HG03196 (cell line): ENCODE data around the gene KCNK7.

Source experiments
- ATAC-seq: cut with Tn5 transposase; IDR thresholded peaks from one replicate; pipeline ENCODE4 v1.9.1; 2021; ENCODE audit not compliant: unreplicated experiment

The KCNK7 gene

DNA sequence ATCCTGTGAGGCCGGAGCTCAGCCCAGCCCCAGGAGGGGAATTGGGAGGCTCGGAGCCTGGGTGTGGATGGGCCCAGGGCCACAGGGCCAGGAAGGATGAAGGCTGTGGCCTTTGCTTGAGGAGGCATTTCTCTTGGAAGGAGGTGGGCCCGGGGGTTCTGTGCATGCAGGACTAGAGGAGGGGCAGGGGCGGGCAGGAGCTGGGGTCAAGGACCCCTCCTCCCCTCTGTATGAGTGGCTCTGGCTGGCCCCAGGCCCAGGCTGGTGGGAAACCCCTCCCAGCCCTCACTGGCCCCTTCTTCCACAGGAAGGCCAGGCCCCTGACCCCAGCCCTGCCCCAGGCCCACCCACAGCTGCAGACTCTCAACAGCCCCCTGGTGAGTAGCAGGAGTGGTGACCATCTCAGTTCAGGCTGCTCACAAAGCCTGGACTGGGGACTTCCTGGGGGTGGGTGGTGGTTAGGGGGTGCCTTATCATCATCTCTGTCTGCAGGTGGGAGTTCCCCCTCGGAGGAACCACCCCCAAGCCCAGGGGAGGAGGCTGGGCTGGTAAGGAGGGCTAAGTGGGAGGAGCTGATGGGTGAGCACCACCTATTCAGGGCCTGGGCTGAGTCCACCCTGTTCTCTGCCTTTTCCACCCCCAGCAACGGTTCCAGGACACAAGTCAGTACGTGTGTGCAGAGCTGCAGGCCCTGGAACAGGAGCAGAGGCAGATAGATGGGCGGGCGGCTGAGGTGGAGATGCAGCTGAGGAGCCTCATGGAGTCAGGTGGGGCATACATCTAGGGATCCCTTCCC, 6.0 kb downstream of the KCNK7 start:
- no peak for ATAC-seq

DNA sequence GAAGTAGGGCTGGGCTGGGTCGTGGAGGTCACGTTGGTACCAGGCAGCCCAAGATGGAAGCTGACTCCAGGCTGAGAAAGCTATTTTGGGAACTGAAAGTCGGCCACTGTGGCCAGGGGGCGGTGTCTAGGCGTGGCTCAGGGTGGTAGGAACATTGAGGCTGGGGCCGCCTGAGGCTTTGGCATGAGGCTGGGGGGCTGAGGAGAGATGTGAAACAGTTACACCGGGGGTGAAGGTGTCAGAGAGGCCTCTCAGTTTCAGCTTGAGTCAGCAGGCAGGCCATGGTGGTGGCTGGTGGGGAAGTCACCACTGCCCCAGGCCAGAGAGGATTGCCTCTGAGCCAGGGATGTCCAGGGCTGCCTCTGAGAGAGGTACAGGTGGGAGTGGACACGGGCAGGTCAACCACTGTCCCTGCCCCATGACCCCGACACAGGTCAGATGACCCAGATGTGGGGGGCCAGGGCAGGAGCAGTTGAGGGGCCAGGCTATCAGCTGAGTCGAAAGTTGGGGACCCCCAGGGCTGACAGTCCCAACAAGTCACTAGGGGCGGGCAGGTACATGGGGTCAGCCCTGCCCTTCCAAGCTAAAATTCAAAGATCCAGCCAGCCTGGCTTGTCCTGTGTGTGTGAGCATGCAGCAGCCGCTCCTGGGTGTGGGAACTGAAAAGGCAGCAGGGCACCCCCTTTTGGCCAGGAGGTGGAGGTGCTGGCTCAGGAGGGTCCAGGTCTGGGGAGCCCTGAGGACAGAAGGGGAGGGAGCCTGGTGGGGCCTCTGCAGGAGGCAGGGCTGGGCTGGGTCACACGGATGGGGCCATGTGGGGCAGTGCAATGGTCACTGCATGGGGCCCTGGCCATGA, 7.2 kb downstream of the KCNK7 start:
- ATAC-seq, result peak; percentile 61

GRCh38 chr11:65586676-65587075, 8.9 kb downstream of the KCNK7 start:
- no peak for ATAC-seq

GRCh38 chr11:65586247-65586630, 9.4 kb downstream of the KCNK7 start:
- ATAC-seq, result no peak

GRCh38 chr11:65585396-65586246, 10.0 kb downstream of the KCNK7 start:
- no peak for ATAC-seq

- no peak for ATAC-seq
These were observed 10.9 kb downstream of the KCNK7 start for GRCh38 chr11:65584723-65585171.

GRCh38 chr11:65584106-65584505, 11.5 kb downstream of the KCNK7 start:
- ATAC-seq, result no peak

DNA sequence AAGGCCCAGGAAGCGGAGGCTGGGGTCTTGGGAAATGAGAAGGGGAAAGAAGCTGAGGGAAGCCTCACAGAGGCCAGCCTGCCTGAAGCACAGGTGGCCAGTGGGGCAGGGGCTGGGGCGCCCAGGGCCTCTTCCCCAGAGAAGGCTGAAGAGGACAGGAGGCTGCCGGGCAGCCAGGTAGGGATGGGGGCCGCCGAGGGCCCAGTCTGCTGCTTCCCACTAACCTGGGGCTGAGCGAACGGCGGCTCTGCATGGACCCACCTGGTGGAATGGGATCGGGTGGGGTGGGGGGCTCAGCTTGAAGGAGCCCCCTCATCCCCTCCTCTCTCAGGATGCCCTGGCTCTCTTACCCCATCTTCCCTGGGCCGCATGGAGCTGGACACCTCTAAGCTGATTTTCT, 12.0 kb downstream of the KCNK7 start:
- no peak for ATAC-seq

GRCh38 chr11:65581928-65582327, 13.7 kb downstream of the KCNK7 start:
- no peak for ATAC-seq

- no peak for ATAC-seq
These were observed 14.8 kb downstream of the KCNK7 start for GRCh38 chr11:65580756-65581155.

DNA sequence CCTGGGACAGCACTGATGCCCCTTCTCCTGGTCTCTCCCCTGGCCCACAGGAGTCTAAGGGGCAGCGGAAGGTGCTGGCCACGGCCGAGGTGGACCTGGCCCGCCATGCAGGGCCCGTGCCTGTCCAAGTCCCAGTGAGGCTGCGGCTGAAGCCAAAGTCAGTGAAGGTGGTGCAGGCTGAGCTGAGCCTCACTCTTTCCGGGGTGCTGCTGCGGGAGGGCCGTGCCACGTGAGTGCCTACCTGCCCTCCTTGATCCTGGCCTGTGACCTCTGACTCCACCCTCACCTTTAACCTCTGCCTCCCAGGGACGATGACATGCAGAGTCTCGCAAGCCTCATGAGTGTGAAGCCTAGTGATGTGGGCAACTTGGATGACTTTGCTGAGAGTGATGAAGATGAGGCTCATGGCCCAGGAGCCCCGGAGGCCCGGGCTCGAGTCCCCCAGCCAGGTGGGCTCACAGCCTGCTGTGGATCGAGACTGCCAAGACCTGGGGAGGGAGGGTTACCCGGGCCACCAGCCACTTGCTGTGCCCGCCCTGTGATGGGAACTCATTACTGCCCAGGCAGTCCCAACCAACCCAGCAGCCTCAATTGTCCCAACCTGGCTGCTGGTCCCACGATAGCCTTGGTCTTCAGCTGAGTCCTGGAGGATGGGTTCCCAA, 15.4 kb downstream of the KCNK7 start:
- ATAC-seq, result no peak

- ATAC-seq, result no peak
These were observed 16.3 kb downstream of the KCNK7 start for GRCh38 chr11:65579291-65579690.

- ATAC-seq, result no peak
These were observed 16.9 kb downstream of the KCNK7 start for GRCh38 chr11:65578667-65579066.

DNA sequence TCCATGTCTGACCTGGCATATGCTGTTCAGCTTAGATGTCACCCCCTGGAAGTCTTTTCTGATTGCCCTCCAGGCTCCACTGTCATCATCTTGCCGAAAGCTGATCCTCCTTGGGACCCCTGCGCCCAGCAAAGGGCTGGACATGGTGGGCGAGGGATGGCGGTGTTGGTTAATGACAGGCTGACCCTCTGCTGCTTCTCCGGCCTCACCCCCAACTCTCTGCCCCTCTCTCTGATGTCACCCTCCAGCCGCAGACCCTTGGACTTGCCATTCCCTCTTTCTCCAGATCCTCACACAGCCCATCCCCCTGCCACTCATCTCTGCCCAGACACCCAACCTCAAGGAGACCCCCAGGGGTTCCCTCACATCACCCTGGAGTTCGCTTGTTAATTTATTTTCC, 17.5 kb downstream of the KCNK7 start:
- no peak for ATAC-seq

DNA sequence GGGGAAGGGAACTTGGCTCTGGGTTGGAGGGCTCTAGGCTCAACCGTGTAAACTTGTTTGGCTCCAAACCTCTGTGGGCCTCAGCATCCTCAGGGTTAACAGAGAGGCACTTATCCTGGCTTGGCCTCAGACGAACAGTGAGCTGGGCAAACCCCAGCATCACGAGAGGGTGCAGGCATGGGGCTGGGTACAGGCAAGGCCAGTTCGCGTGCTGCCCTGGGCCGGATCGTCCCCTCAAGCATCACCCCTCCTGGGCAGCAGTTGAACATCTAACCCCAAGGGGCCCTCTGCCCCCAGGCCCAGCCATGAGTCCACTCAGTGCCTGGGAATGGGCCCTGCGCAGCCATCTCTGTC, 17.9 kb downstream of the KCNK7 start:
- ATAC-seq, result no peak

DNA sequence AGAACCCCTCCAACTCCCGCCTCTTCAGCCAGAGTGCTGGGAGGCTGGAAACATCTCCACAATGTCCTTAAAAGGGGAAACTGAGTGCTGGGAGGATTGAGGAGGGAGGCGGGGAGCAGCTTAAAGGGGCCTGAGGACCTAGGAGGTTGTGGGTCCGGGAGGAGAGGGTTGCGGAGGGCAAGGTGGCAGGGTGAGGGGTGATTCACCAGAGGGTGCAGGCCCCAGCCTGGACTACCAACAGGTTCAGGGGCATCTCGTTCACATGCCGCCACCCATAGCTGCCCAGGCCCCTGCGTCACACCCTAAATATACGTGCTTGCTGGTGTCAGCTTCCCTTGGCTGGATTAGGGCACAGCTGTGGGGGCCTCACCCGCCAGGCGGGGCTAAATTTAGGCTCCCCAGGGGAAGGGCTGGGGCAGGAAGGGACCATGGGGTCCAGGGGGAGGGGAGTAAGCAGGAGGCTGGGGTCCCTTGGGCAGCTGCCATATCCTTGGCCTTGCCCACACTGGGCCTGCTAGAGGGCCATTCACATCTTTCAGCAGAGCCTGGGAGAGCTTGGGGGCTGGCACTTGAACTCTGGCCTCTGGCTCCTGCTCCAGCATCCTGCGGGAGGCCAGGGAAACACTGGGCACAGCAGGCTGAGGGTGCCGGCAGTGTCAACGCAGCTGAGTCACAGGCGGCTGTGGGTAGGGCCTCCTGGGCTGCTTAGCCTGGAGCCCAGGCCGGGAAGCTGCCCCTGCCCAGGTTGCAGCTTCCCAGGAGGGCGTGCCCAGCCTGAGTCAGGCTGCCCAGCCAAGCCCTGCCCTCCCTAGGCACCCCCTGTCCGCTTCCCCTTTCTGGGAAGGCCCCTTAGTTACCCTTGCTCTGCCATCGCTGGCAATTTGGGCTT, 18.5 kb downstream of the KCNK7 start:
- no peak for ATAC-seq

DNA sequence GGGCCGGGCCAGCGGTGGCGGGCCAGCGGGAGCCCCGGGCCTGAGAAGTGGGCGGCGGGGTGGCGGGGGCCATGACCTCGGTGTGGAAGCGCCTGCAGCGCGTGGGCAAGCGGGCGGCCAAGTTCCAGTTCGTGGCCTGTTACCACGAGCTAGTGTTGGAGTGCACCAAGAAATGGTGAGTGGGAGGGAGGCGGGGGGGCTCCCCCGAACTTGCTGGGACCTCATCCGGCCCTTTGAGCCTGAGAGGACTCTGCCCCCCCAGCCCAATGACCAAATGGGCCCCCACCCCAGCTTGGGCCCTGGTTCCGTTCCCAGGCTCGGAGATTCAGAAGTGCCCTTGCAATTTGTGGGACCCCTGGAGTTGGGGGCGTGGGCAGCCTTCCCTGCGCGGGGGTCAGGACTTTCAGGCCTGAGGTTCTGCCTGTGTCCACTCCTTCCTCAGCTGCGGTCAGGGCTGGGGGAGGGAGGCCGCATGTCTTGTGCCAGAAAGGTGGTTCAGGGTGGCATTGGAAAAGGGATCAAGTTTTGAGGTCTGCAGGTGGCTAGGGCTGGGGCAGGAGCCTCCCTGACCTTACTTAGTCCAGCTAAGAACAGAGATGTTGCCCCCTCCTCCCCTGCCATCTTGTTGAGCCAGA, 19.3 kb downstream of the KCNK7 start:
- ATAC-seq, result no peak

- no peak for ATAC-seq
These were observed 19.9 kb downstream of the KCNK7 start, which contains the start of gene EHBP1L1 for GRCh38 chr11:65575568-65576231. Gene EHBP1L1 (plus strand): TSS chr11:65576053. CDS start chr11:65576303, 250 bp downstream.
